HG03442 (cell line): ENCODE measurements around the gene CREBBP.

Source experiments
- ATAC-seq: cut with Tn5 transposase; IDR thresholded peaks from one replicate; pipeline ENCODE4 v1.9.1; 2021; ENCODE audit warnings: mild to moderate bottlenecking, moderate library complexity; ENCODE audit not compliant: unreplicated experiment

The CREBBP gene

DNA sequence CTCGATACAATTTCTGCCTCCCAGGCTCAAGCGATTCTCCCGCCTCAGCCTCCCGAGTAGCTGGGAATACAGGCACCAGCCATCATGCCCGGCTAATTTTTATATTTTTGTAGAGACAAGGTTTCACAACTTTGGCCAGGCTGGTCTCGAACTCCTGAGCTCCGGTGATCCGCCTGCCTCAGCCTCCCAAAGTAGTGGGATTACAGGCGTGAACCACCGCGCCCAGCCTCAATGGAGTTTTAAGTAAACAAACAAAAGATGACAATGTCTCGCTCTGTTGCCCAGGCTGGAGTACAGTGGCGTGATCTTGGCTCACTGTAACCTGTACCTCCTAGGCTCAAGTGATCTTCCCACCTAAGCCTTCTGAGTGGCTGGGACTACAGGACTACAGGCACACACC lies 110.6 kb downstream of the CREBBP start:
- no peak for ATAC-seq

DNA sequence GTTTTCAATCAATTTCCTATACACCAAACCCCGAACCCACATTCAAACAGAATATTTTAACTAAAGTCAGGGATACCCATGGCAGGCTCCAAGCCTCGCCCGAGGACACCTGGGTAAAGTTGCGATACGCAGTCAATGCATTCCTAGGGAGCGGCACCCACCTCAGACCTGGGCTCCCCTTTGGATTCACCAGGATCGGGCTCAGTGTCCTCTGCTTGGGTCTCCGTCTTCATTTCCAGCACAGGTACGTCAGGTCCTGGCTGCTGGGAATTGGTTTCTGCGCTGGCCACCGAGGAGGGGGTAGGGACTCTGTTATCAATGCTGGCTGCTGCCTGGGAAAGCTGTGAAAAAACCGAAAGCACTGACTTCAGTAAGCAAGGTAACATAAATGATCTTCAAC lies 111.5 kb downstream of the CREBBP start:
- no peak for ATAC-seq

DNA sequence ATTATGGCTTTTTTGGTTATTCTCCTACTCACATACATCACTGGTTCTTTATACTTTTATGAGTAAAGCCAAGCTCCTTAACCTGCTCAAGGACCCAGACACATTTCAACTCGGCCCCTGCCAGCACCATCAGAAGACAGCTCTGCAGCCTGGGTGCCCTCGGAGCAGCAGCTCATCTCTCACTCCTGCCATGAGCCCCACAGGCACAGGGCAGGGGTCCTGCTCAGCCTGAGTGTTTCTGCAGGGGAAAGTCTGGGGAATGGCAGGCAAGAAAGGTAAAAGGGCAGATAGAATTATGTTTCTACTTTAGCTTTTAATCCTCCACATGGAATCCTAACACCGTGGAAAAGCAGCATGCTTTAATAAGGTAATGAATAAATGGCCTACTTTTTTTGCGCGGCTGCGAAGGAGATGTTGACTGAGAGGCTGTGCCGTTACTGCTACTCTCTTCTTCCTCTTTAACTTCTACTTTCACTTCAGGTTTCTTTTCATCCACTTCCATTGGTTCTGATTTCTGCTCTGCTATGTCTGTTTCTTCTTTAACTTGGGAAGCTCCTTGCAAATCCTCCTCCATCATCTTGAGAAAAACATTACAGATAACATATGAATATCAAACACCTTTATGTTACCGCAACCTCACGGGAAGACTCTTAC lies 113.1 kb downstream of the CREBBP start:
- no peak for ATAC-seq

DNA sequence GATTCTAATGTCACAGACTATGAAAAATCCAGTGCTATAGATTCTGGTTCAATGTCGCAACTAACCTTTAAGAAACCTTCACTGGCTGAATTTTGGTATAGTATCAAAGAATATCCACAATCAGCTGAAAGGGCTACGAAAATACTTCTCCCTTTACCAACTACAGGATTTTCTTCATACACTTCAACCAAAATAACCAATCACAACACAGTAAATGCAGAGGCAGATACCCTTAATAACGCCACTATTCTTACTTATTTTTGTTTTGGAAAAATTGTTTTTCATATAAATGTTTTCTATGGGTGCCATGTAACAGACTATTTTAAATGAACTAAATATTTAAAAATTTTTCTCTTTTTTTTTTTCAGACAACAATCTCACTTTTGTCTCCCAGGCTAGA lies 114.3 kb downstream of the CREBBP start:
- ATAC-seq, result no peak

DNA sequence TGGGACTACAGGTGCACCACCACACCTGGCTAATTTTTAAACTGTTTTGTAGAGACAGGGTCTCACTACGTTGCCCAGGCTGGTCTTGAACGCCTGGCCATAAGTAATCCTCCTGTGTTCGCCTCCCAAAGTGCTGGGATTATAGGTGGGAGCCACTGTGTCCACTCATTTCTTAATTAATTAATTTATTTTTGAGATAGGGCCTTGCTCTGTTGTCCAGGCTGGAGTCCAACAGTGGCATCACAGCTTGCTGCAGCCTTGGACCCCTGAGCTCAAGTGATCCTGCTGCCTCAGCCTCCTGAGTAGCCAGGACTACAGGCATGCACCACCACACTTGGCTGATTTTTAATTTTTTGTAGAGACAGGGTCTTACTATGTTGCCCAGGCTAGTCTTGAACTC lies 116.1 kb downstream of the CREBBP start:
- no peak for ATAC-seq

DNA sequence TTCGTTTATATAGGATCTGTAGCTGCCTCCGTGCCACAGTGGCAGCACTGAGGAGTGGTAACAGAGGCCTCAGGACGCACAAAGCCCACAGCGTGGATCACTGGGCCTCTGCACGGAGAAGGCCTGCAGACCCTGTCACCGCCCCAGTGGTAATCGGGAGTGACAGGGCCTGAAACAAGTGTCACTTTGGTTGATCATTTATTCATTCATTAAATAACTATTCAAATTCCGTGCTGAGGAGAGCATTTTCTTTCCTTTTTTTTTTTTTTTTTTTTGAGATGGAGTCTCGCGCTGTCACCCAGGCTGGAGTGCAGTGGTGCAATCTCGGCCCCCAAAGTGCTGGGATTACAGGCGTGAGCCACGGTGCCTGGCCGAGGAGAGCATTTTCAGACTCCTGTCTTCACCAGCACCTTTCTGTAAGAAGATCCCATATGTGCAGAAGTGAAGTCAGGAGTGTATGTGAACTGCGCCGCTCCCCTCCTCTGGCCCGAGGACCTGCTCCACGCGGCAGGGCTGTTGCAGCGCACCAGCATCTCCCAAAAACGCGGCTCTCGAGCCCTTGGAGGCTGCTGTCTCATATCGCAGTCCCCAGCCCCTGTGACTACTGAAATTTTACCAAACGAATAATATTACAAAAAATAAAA lies 118.3 kb downstream of the CREBBP start:
- ATAC-seq, result no peak

DNA sequence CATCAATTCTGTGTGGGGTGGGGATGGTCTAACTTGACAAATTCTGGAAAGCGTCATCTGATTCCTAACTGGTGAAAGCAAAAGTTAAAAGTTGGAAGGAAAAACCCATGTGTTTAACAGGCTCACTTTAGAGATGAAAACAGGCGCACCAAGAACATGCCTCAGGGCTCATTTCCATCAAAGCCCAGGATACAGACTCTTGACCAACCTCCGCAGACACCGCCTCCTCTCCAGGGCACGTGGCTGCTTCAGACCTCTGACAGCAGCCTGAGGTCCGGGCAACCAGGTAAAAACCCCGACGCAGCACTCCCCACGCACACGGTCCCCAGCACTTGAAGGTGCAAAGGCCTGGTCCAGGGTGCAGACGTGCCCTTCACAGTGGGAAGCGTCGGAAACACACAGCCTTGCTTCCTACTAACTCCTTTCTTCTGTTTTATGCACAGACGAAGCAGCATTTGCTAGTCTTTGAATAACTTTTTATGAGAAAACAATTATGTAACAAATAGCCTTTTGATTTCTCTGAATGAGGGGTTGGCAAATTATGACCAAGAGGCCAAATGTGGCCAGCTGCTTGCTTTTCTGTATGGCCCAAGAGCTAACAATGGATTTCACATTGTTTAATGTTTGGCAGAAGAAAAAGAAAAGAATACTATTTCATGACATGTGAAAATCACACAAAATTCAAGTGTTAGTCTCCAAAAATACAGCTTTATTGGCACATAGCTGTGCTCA lies 119.0 kb downstream of the CREBBP start:
- no peak for ATAC-seq

DNA sequence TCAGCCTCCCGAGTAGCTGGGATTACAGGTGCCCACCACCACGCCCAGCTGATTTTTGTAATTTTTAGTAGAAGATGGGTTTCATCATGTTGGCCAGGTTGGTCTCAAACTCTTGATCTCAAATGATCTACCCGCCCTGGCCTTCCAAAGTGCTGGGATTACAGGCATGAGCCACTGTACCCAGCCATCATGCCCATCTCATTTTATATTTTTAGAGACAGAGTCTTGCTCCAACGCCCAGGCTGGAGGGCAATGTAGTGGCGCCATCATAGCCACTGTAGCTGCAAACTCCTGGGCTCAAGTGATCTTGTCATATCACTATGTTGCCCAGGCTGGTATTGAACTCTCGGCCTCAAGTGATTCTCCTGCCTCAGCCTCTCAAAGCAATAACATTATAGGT lies 120.0 kb downstream of the CREBBP start:
- no peak for ATAC-seq

DNA sequence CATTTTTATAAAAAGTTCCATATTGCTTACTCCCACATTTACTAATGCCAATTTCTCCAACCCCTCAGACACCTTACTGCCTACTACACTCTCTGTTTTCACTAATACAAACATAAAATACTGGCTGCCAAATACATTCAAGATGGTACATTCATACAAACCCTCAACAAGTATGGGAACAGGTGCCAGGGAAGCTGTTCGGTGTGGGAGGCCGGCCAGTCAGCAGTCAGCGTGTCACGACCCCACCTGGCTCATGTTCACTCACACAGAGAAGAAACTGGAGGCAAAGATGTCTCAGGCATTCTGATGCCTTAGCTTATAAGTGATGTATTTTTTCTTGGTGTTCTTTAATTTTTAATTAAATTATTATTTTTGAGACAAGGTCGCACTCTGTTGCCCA lies 120.8 kb downstream of the CREBBP start:
- no peak for ATAC-seq

DNA sequence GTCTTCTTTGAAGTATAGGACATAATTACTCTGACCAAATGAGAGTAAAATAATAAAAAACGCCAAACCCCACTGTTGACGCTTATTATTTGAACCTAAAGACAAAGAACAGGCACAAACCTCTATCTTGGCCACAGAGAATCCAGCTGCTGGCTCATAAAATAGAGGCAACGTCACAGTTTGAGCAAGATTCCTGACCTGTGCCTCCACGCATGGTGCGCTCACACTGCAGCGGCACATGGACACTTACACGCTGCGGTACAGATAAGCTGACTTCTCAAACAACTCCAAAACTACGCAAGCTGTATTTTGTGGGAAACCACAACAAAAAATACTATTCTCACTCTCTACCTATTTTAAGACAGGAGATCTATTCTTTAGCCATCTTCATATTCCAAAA lies 124.4 kb downstream of the CREBBP start:
- no peak for ATAC-seq

DNA sequence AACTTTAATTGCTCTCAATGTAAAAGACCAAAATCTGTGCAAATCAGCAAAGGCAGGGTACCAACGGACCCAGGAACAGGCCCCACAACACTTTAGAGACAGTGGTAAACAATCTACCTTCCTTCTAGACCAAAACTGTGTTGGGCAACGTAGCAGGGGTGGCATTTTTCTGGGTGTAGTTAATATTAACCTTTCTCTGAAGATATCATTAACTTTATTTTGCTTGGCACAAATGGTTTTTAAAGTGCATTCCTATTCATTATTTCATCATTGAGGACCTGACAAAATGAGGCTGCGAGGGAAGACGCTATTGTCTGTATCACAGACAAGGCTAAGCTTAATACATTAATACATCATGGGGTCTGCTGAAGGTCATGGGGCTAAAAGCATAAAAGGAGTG lies 125.3 kb downstream of the CREBBP start:
- no peak for ATAC-seq

DNA sequence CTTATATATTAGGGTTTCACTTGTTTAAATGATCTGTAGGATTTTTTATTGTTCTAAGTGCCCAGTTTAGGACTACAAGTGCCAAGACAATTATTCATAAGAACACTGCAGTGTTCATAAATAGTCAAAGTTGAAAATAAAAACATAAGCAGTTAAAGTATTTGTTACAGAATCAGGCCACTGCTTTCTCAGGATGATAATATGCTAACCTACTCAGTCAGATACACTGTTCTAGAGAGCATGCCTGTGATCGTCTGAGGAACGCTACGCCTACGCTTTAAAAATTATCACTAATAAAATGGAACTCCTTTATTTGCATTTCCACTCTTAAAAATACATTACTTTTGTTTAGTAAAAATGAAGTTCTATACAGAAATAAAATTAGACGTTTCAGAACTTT lies 125.7 kb downstream of the CREBBP start:
- no peak for ATAC-seq

DNA sequence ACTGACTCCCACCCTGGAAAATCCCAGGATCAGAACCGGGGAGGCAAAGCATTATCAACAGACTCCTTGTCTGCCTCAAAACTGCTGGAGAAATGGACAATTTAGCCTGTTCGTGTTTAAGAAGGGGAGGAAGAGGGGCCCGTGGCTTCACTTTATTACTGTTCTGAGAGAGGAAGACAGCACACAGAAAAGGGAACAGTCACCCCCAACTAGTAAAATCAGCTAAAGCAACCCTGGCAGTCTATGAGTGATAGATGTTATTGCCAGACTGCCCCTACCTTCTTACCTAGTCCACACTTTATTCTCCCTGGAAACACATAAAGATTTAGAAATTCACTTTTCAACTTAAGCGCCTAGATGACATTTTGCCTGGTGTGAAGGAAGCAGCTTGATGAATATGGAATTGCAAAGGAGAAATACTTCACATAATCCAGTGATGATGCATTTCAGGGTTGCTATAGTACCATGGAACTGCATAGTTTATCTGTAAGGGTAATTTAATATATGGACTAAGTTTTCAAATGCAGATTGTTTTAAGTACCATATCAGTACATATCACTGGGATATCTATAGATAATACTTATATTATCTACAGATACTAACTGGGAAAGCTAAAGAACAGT lies 126.3 kb downstream of the CREBBP start:
- no peak for ATAC-seq

DNA sequence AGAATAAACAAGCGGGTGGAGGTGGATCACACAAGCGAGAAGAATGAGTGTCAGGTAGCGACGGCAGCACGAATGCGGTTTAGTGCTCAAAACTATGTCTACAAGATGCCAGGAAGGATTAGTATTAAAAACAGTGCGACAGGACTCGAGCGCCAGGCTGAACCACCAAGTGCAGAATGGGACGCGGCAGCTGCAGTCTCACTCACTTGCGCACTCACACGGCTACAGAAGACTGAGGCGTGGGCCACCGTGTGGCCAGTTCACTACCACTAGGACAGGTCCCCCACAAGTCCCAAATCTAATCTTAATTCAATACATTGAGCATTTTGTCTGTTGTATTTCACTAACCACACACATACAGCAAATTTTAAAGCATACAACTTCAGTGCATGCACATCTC lies 127.5 kb downstream of the CREBBP start:
- ATAC-seq, result no peak

DNA sequence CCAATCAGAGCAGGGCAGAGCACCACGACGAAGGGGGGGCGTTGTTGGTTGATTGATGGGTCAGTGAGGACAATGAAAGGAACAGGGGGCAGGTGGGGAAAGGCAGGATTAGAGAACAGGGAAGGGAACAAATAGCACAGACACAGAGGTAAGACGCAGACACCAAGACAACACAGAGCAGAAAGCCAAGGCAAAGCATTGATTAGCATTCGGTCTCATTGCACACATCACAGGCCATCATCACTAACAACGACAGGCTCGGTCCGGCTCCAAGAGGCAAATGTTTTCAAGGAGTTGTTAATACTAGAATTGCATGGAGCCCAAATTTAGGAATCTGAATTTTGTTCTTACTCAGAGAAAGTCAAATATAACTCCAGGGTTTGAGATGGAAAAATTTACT lies 128.6 kb downstream of the CREBBP start:
- ATAC-seq, result no peak

DNA sequence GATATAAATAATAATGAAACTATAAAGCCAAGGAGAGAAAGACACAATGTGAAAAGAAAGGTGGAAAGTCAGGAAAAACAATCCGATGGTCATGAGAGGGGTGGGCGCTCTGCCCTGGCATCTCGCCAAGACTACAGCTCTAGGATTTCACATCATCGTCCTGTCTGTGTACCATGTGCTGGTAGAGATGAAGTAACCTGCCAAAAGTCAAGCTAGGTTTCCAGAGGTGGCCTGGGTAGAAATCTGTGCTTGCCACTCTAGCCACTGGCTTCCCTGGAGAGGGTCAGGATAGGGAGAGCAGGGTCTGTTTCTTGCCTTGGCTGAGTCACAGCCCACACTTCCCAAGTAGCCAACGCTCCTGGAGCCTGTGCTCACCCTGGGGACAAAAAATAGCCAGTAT lies 132.2 kb downstream of the CREBBP start:
- no peak for ATAC-seq

DNA sequence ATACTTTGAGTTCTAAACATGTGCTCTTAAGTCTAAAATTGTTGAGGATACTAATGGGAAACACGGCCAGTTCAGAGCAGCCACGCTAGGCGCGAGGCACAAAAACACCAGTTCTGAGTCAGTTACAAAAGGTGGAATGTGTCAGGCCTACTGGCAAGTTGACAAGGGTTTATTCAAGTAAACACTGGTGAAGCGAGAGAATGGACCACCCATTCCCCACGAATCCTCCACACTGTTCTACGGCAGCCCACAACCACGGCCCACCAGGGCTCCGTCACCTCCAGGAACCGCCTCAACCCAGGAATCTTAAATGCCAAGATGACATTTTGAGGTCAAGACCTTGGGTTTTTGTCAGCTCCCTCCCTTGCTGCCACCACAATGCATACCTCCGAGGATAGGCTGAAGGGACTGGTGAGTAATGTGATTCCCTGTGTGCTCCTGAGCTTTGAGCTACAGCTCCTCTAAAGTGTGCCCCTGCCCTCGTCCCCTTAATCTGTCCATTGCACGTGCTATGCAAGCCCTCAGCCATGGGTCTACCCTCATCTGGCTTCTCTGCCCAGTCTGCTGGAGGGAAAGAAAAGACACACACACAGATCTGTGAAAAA lies 134.7 kb downstream of the CREBBP start:
- ATAC-seq, result no peak

DNA sequence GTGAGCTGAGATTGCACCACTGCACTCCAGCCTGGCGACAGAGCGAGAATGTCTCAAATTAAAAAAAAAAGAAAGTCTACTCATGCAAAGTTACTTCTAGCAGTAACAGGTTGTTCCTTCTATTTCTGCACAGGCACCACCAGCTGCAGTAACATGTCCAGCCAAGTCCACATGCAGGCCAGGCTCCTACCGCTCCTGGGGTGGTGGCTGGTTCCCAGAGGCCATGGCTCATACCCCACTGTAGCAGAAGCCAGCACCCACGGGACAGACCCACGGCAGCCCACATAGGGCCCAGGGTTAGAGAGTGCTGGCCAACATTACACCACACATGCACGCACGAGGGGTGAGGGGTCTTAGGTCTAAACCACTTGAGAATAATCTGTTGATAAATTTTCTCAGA lies 136.5 kb downstream of the CREBBP start:
- no peak for ATAC-seq

DNA sequence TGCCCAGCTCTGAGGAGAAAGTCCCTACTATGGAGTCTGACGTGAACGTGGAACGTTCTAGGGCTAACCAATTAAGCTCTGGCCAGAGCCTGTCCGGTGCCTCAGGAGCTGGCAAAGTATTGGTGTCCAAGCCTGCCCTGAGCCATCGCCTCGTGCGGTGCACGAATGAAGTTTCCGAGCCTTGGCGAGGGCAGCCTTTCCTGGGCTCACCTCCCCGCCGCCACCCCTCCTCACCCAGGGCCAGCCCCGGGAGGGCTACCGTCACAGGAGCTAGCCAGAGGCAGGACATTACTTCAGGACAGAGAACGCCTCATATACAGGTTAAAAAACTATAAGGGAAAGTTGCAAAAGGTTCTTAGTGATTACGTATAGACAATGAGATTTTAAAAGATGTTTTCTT lies 139.6 kb downstream of the CREBBP start:
- ATAC-seq, result no peak

DNA sequence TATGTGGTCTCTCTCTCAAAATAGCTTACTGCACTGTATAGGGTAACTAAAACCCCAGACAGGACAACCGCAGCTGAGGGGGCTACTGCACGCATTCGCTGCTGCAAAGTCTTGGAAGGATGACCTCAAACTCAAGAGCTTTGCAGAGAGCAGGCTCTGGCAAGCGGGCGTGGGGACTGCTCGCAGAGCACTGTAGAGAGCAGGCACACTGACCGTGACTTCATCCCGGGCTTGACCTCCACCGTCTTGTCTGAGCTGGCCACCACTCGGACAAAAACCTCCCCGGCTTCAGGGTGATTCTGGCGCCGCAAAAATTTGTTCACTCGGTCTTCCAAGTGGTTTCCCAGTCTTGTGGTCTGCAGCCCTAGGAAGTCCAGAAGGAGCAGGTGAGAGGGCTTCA lies 140.3 kb downstream of the CREBBP start:
- ATAC-seq, result no peak

DNA sequence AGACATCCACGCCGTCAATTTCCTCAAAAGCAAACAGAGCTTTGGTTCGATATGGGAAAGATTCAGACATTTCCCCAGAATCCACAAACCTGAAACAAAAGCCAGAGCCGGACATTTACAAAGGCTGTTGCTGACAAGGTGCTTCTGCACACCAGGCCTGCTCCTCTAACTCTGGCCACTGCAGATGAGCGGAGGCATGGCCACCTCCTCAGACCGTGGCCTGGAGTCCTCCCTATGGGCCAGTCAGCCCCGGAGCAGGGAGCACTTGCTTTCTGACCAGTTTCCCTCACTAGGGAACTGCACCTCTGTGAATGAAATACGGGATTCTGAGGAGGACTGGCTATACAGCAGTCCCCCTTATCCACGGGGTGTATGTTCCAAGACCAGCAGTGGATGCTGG lies 140.9 kb downstream of the CREBBP start:
- no peak for ATAC-seq

DNA sequence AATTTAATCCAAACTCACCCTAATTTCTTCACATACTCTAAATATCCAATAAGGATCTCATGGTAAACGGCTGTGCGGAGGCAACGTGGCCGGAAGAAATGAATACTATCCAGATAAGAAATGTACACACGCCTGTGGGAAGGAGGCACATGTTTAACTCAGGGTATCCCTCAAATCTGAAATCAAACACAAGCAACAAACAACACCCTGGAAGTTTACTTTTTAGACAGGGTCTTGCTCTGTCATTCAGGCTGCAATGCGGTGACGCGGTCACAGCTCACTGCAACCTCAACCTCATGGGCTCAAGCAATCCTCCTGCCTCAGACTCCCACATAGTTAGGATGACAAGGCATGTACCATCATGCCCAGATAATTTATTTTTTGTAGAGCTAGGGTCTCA lies 142.0 kb downstream of the CREBBP start:
- no peak for ATAC-seq
